MCF 10A (cell line): ENCODE measurements around the gene CSPG4. TPM values are rescaled to one million over a fixed set of nuclear protein-coding genes. Genes with fewer than 3 reads are reported as not detected.

Experiments used
- BruUV-seq: library from RNA; stranded (reverse); fragments of 400-500 nt; replicated peaks from 2 replicates; lab custom pipeline; 2021; lab: Mats Ljungman, UMichigan
- CTCF ChIA-PET: fragments of 300-600 bp; sonication (Branson Sonifier 250); formaldehyde crosslinking; extraction: SDS; loops from one replicate; lab custom pipeline; 2021; ENCODE audit warnings: antibody characterized with exemption, inconsistent platforms; lab: Yijun Ruan, JAX
- POLR2A ChIA-PET: fragments of 300-600, 350-650 bp; sonication (Branson Sonifier 250); formaldehyde crosslinking; extraction: SDS; loops from one replicate; lab custom pipeline; 2020; ENCODE audit warnings: antibody characterized with exemption, inconsistent platforms; lab: Yijun Ruan, JAX
- DNase-seq: peaks from one replicate; pipeline ENCODE4 v3.0.0-alpha.2; 2018; ENCODE audit not compliant: unreplicated experiment
- H3K27ac Mint-ChIP-seq: one replicate; pipeline ENCODE4 v1.8.0; 2022; ENCODE audit warnings: mild to moderate bottlenecking, low read depth, mixed read lengths; ENCODE audit not compliant: unreplicated experiment
- H3K27me3 Mint-ChIP-seq: one replicate; pipeline ENCODE4 v1.8.0; 2022; ENCODE audit warnings: mixed read lengths; ENCODE audit not compliant: insufficient read depth, unreplicated experiment
- H3K36me3 Mint-ChIP-seq: one replicate; pipeline ENCODE4 v1.8.0; 2022; ENCODE audit warnings: mild to moderate bottlenecking, moderate library complexity, mixed read lengths; ENCODE audit not compliant: insufficient read depth, unreplicated experiment
- H3K4me1 Mint-ChIP-seq: one replicate; pipeline ENCODE4 v1.8.0; 2022; ENCODE audit warnings: mixed read lengths; ENCODE audit not compliant: insufficient read depth, unreplicated experiment
- H3K4me3 Mint-ChIP-seq: one replicate; pipeline ENCODE4 v1.8.0; 2022; ENCODE audit warnings: mild to moderate bottlenecking, moderate library complexity, mixed read lengths; ENCODE audit not compliant: unreplicated experiment
- H3K9me3 Mint-ChIP-seq: one replicate; pipeline ENCODE4 v1.8.0; 2022; ENCODE audit warnings: mixed read lengths; ENCODE audit not compliant: unreplicated experiment
- CTCF ChIP-seq: fragments of 200-600 bp; IDR thresholded peaks from one replicate; pipeline ENCODE4 v1.8.0; 2022; ENCODE audit warnings: antibody characterized with exemption, mild to moderate bottlenecking; ENCODE audit not compliant: unreplicated experiment
- intact Hi-C: fragments of 100-400 bp; cut with micrococcal nuclease; formaldehyde crosslinking; loops from 2 replicates; pipeline ENCODE4 v1.14.1; 2022
- total RNA-seq: library from RNA; stranded (reverse); gene quantifications from 2 replicates; pipeline ENCODE4 v1.2.3, GENCODE V29; 2022

Gene CSPG4
- total RNA-seq, 1 experiment from 2014 or later = 0.21 TPM

GRCh38 chr15:75639709-75640482 is 72.8 kb downstream of the CSPG4 start, which contains the start of gene IMP3:
Gene IMP3, minus strand, starts transcription at chr15:75640224. Its CDS starts 56 bp downstream, at chr15:75640168.
- peak; percentile 98 for DNase-seq
- Mint-ChIP-seq H3K36me3 (peaks cover 33% of the 10 kb centered on the region), H3K27me3 (no peaks in the 10 kb centered on the region), H3K4me1 (peaks cover 18% of the 10 kb centered on the region), H3K4me3 (peak within 1 kb of the TSS; percentile 87), H3K9me3 (no peaks in the 10 kb centered on the region), H3K27ac (peak within 1 kb of the TSS; percentile 70)
- CTCF ChIA-PET = interaction anchor here (0.6 to 4.6 kb wide), 14 partner anchors 9 to 272 kb away, joined by 3 to 37 read pairs (median 6); partner anchors contain the start of genes MAN2C1 and SNUPN
- intact Hi-C loops = loop anchor here (2.0 to 10.0 kb wide), 6 partner anchors 19 to 187 kb away; partner anchors contain the start of gene PTPN9
- POLR2A ChIA-PET = interaction anchor here (0.6 to 6.3 kb wide), 35 partner anchors 7 to 642 kb away, joined by 3 to 182 read pairs (median 5); partner anchors contain the start of genes FBXO22, MAN2C1, PTPN9 and SIN3A
- TF ChIP-seq CTCF = no peak
- BruUV-seq = no TSS peak

- Mint-ChIP-seq H3K9me3 (no peaks in the 10 kb centered on the region), H3K4me3 (peak overlapping the region; percentile 87), H3K27me3 (no peaks in the 10 kb centered on the region), H3K36me3 (peaks cover 33% of the 10 kb centered on the region), H3K27ac (peak overlapping the region; percentile 70), H3K4me1 (peaks cover 18% of the 10 kb centered on the region)
- intact Hi-C loops = loop anchor here (5.0 kb wide), 1 partner anchor 163 kb away; no protein-coding TSS in a partner anchor
- BruUV-seq = TSS peak; percentile 79
- no peak for DNase-seq
- ChIA-PET POLR2A (interaction anchor here (0.6 to 6.3 kb wide), 28 partner anchors 8 to 271 kb away, joined by 3 to 182 read pairs (median 8); partner anchors contain the start of genes FBXO22, MAN2C1, PTPN9 and SIN3A), CTCF (interaction anchor here (1.6 to 4.6 kb wide), 13 partner anchors 12 to 271 kb away, joined by 3 to 37 read pairs (median 7); partner anchors contain the start of genes MAN2C1 and SNUPN)
- TF ChIP-seq CTCF = no peak
Observed at GRCh38 chr15:75639191-75639708, 73.4 kb downstream of the CSPG4 start.

GRCh38 chr15:75637245-75638009 is 75.2 kb downstream of the CSPG4 start:
- POLR2A ChIA-PET = interaction anchor here (0.9 to 6.3 kb wide), 16 partner anchors 10 to 285 kb away, joined by 3 to 182 read pairs (median 26); partner anchors contain the start of genes MAN2C1, PTPN9, SIN3A and SNUPN
- DNase-seq = no peak
- CTCF ChIA-PET = interaction anchor here (0.8 to 4.6 kb wide), 12 partner anchors 11 to 269 kb away, joined by 3 to 37 read pairs (median 8); partner anchors contain the start of genes MAN2C1 and SNUPN
- no TSS peak for BruUV-seq
- no peaks in the 10 kb centered on the region for H3K9me3 Mint-ChIP-seq
- peaks cover 33% of the 10 kb centered on the region for H3K36me3 Mint-ChIP-seq
- intact Hi-C loops = loop anchor here (1.0 to 5.0 kb wide), 3 partner anchors 46 to 165 kb away; no protein-coding TSS in a partner anchor
- H3K4me1 Mint-ChIP-seq = peaks cover 18% of the 10 kb centered on the region
- no peak for TF ChIP-seq CTCF
- peak overlapping the region; percentile 87 for H3K4me3 Mint-ChIP-seq
- H3K27ac Mint-ChIP-seq = no peak overlapping the region
- H3K27me3 Mint-ChIP-seq = no peaks in the 10 kb centered on the region
